Tibial nerve (tissue), 4 donors: Measurements from ENCODE around the gene DCX. TPM values are rescaled to one million over a fixed set of nuclear protein-coding genes. Genes with fewer than 3 reads are reported as not detected.

ENCODE experiments used
- DNase-seq, 2 donors: peaks; one replicate each; pipeline ENCODE4 v3.0.0-alpha.2; 2019; ENCODE audit warnings: low spot score in 2 of 2
- H3K27ac ChIP-seq, 4 donors: fragments of 200-600 bp; sonication (generic) in 3 of 4; one replicate each; pipeline ENCODE4 v1.5.1; 2017 to 2019; ENCODE audit warnings: mild to moderate bottlenecking in 1 of 4
- H3K27me3 ChIP-seq, 2 donors: fragments of 200-600 bp; sonication (generic) in 1 of 2; one replicate each; pipeline versions ENCODE4 v1.5.1 to v1.6.0; 2017 to 2019
- H3K36me3 ChIP-seq, 3 donors: fragments of 200-600 bp; sonication (generic); one replicate each; pipeline ENCODE4 v1.5.1; 2018 to 2019
- H3K4me1 ChIP-seq, 4 donors: fragments of 200-600 bp; sonication (generic) in 3 of 4; one replicate each; pipeline ENCODE4 v1.5.1; 2017 to 2019
- H3K4me3 ChIP-seq, 4 donors: fragments of 200-600 bp; sonication (generic) in 3 of 4; one replicate each; pipeline ENCODE4 v1.5.1; 2017 to 2019; ENCODE audit warnings: mild to moderate bottlenecking in 1 of 4, moderate library complexity in 1 of 4
- H3K9me3 ChIP-seq, 4 donors: fragments of 200-600 bp; sonication (generic) in 3 of 4; one replicate each; pipeline ENCODE4 v1.5.1; 2017 to 2019
- EP300 ChIP-seq, 2 donors: sonication (generic); formaldehyde crosslinking; IDR thresholded peaks; one replicate each; pipeline ENCODE4 v1.6.1; 2017; ENCODE audit warnings: antibody characterized with exemption in 2 of 2, mild to moderate bottlenecking in 1 of 2
- POLR2A ChIP-seq, 2 donors: fragments of 450-650 bp; IDR thresholded peaks; one replicate each; pipeline ENCODE4 v1.6.1; 2017; ENCODE audit warnings: antibody characterized with exemption in 2 of 2, mild to moderate bottlenecking in 2 of 2, moderate library complexity in 2 of 2
- WGBS, 2 donors: methylation state at CpG; one replicate each; pipeline ENCODE4 v1.1.5; 2018; 5-methylcytosine and 5-hydroxymethylcytosine counted together
- total RNA-seq, 4 donors: library from RNA; depleted of rRNA; stranded (reverse); fragments of >200 nt; gene quantifications; one replicate each; pipeline ENCODE4 v1.1.0, GENCODE V29; 2016
- TF ChIP-seq, protein P1 (sequence below), 5 experiments: fragments of 200-600 bp in 3 of 5; fragments of 450-650 bp in 2 of 5; sonication (generic) in 3 of 5; IDR thresholded peaks; one replicate each; pipeline ENCODE4 v1.5.1; 2016 to 2019; ENCODE audit warnings: antibody characterized with exemption in 5 of 5, mild to moderate bottlenecking in 3 of 5, moderate library complexity in 2 of 5

Gene DCX
- total RNA-seq, 4 donors from 2014 or later: 0.22 TPM; not detected in 3

DNA sequence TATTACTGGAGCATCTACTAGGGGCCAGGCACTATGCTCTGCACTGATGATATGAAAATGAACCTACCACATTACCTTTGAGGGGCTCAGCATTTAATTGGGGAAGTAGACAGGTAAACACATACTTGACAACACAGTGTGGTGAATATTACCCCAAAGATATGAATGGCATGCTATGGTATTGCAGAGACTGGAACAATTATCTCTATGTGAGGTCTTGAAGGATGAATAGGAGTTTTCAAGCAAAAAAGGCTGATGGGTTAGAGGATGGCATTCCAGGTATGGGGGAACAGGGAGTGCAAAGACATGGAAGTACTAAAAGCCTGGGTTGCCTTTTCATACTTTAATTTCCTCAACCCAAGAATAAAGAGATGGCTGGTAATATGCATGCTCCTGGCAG, 82.6 kb downstream of the DCX start:
- TF ChIP-seq, protein P1, sequence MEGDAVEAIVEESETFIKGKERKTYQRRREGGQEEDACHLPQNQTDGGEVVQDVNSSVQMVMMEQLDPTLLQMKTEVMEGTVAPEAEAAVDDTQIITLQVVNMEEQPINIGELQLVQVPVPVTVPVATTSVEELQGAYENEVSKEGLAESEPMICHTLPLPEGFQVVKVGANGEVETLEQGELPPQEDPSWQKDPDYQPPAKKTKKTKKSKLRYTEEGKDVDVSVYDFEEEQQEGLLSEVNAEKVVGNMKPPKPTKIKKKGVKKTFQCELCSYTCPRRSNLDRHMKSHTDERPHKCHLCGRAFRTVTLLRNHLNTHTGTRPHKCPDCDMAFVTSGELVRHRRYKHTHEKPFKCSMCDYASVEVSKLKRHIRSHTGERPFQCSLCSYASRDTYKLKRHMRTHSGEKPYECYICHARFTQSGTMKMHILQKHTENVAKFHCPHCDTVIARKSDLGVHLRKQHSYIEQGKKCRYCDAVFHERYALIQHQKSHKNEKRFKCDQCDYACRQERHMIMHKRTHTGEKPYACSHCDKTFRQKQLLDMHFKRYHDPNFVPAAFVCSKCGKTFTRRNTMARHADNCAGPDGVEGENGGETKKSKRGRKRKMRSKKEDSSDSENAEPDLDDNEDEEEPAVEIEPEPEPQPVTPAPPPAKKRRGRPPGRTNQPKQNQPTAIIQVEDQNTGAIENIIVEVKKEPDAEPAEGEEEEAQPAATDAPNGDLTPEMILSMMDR (IDR thresholded peaks at IDR 0.05): no peak
- no peak for TF ChIP-seq EP300 (IDR thresholded peaks at IDR 0.05)
- Histone ChIP-seq H3K27ac (no peak overlapping the region), H3K4me1 (no peaks in the 10 kb centered on the region), H3K36me3 (no peaks in the 10 kb centered on the region), H3K27me3 (peaks cover 0 to 41% of the 10 kb centered on the region in 2 donors), H3K9me3 (no peaks in the 10 kb centered on the region), H3K4me3 (no peak overlapping the region)
- no peak for DNase-seq

DNA sequence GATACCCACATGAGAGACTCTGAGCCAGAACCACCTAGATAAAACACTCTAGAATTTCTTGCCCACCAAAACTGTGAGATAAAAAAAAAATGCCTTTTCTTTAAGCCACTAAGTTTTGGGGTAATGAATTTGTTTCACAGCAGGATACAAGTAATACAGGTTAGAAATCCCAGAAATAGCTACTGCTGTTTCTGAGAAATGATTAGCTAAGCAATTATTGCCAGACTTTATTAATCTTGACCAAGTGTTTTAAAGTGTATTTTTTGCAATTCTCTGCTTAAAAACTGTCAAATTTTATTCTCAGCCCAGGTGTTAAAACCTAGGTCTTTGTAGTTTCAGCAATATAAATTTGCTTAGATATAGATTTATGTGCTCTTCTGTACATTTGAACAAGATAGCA, 83.1 kb downstream of the DCX start:
- Histone ChIP-seq H3K36me3 (no peaks in the 10 kb centered on the region), H3K27me3 (peaks cover 0 to 38% of the 10 kb centered on the region in 2 donors), H3K4me3 (no peak overlapping the region), H3K9me3 (no peaks in the 10 kb centered on the region), H3K27ac (no peak overlapping the region), H3K4me1 (no peaks in the 10 kb centered on the region)
- no peak for DNase-seq
- TF ChIP-seq EP300 (IDR thresholded peaks at IDR 0.05) (no peak), POLR2A (IDR thresholded peaks at IDR 0.05) (no peak)
- TF ChIP-seq, protein P1 (IDR thresholded peaks at IDR 0.05): no peak

DNA sequence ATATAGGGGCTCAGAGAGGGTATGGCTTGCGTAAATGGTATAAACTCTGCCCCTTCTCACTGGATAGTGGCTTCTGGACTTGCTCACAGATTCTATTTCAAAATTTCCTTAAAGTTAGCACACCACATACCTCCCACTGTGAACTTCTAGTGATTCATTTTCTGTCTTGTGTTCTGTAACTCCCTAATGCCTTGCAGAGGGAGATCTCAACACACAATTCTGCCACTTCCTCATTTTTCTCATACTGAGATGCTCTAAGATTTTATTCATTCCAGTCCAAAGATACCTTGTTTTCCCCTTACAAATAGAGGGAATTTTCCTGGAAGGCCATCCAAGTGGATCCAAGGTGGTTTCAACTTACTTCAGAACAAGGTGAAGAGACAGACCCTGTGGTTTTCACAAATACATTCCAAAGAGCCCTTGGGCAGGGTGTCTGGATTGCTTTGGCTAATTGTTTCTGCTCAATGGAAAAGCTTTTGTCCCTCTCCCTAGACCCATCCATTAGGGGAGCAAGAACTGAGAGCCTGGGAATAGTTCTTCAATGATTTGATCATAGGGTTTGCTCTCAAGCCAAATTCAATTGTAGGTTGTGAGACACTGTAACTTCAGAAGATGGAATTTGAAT, 89.6 kb downstream of the DCX start:
- DNase-seq: no peak
- TF ChIP-seq, protein P1 (IDR thresholded peaks at IDR 0.05): no peak
- TF ChIP-seq POLR2A (IDR thresholded peaks at IDR 0.05) (no peak), EP300 (IDR thresholded peaks at IDR 0.05) (no peak)
- WGBS, 2 donors: 67 to 80% methylated on average over 1 of the region's 1 CpG

DNA sequence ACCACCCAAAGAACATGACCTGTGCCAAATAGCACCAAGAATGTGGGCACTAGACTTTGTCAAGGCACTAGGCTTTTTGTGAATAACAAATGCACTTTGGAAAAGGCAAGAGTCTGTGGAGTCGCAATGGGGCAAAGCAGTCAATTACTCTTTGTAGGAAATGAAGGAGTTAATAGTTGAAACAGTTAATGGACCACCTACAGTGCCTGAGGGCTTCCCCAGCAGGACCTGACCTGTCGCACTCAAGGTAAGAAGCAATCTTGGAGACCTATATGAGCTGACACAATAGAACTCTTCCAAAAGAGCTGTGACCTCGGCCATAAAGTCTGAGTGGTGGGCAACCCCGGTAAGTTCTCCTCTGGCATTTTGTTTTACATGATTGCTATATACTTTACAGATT, 92.5 kb downstream of the DCX start:
- peaks cover 0 to 7% of the 10 kb centered on the region in 2 donors for H3K27me3 ChIP-seq
- DNase-seq: no peak
- no peaks in the 10 kb centered on the region for H3K4me1 ChIP-seq
- no peaks in the 10 kb centered on the region for H3K36me3 ChIP-seq
- TF ChIP-seq, protein P1 (IDR thresholded peaks at IDR 0.05): no peak
- TF ChIP-seq EP300 (IDR thresholded peaks at IDR 0.05): no peak
- TF ChIP-seq POLR2A (IDR thresholded peaks at IDR 0.05): no peak
- H3K27ac ChIP-seq: no peak overlapping the region
- no peak overlapping the region for H3K4me3 ChIP-seq
- no peaks in the 10 kb centered on the region for H3K9me3 ChIP-seq
- 41 to 52% methylated on average over 4 of the region's 4 CpGs for WGBS, 2 donors

More for the DNA sequence above, 89.6 kb downstream of the DCX start:
- H3K4me3 ChIP-seq: no peak overlapping the region
- H3K27me3 ChIP-seq: peaks cover 0 to 15% of the 10 kb centered on the region in 2 donors
- no peak overlapping the region for H3K27ac ChIP-seq
- H3K4me1 ChIP-seq: no peaks in the 10 kb centered on the region
- no peaks in the 10 kb centered on the region for H3K36me3 ChIP-seq
- H3K9me3 ChIP-seq: no peaks in the 10 kb centered on the region

DNA sequence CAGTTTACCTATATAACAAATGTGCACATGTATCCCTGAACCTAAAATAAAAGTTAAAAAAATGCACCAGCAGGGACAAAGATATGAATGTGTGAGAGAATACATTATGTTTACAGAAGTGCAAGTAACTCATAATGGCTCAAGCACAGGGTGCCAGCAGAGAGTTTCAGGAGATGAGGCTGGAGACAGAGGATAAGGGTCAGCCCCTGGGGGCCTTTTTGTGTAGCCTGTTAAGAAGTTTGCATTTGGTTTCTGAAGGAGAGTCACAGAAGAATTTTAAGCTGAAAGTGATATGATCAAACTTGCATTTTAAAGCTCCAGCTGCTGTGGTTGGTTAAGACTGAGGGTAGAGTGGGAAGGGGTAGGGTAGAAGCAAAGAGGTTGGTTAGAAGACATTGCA, 93.1 kb downstream of the DCX start:
- H3K4me1 ChIP-seq: no peaks in the 10 kb centered on the region
- TF ChIP-seq EP300 (IDR thresholded peaks at IDR 0.05) (no peak), POLR2A (IDR thresholded peaks at IDR 0.05) (no peak)
- TF ChIP-seq, protein P1 (IDR thresholded peaks at IDR 0.05): no peak

More for the DNA sequence above, 93.1 kb downstream of the DCX start:
- DNase-seq: no peak
- no peak overlapping the region for H3K4me3 ChIP-seq
- no peaks in the 10 kb centered on the region for H3K9me3 ChIP-seq
- no peaks in the 10 kb centered on the region for H3K36me3 ChIP-seq
- peaks cover 0 to 10% of the 10 kb centered on the region in 2 donors for H3K27me3 ChIP-seq
- H3K27ac ChIP-seq: no peak overlapping the region
